Posterior cingulate gyrus (tissue), 11 donors: ENCODE results near the gene PLCB4.

ENCODE experiments used
- DNase-seq, 10 donors: peaks; one replicate each; pipeline versions ENCODE4 v3.0.0 to v3.0.0-alpha.2; 2020 to 2021; ENCODE audit warnings: mixed read lengths in 3 of 10
- intact Hi-C: fragments of 100-400 bp; cut with DNase I; formaldehyde crosslinking; loops from one replicate; pipeline ENCODE4 v1.15.1; 2023

Gene PLCB4

GRCh38 chr20:9054176-9054575 is 14.7 kb upstream of the PLCB4 start:
- intact Hi-C loops: no loop called here
- no peak for DNase-seq

GRCh38 chr20:9059931-9060330 is 9.0 kb upstream of the PLCB4 start:
- no peak for DNase-seq
- intact Hi-C loops: no loop called here

- no peak for DNase-seq
- intact Hi-C loops: no loop called here
Observed at GRCh38 chr20:9061434-9061833, 7.5 kb upstream of the PLCB4 start.

GRCh38 chr20:9062066-9062465 is 6.8 kb upstream of the PLCB4 start:
- intact Hi-C loops: no loop called here
- no peak for DNase-seq

GRCh38 chr20:9066191-9066590 is 2.7 kb upstream of the PLCB4 start:
- intact Hi-C loops: no loop called here

GRCh38 chr20:9068233-9068801 is 570 bp upstream of the PLCB4 start:
- intact Hi-C loops: no loop called here
- DNase-seq: peak in 9 of 10 donors; percentile 24 to 93 (median 49)

More at GRCh38 chr20:9066191-9066590, 2.7 kb upstream of the PLCB4 start:
- DNase-seq: peak in 3 of 10 donors; percentile 16 to 84 (median 23)

GRCh38 chr20:9070304-9070703 is 1.4 kb downstream of the PLCB4 start:
- intact Hi-C loops: no loop called here

GRCh38 chr20:9071976-9072726 is 3.3 kb downstream of the PLCB4 start:
- DNase-seq: no peak
- intact Hi-C loops: no loop called here

More at GRCh38 chr20:9070304-9070703, 1.4 kb downstream of the PLCB4 start:
- DNase-seq: no peak

- intact Hi-C loops: no loop called here
- DNase-seq: no peak
Observed at GRCh38 chr20:9072861-9073500, 4.1 kb downstream of the PLCB4 start.

- intact Hi-C loops: no loop called here
Observed at GRCh38 chr20:9075264-9076095, 6.6 kb downstream of the PLCB4 start.

GRCh38 chr20:9076440-9076839 is 7.6 kb downstream of the PLCB4 start:
- DNase-seq: no peak
- intact Hi-C loops: no loop called here

More at GRCh38 chr20:9075264-9076095, 6.6 kb downstream of the PLCB4 start:
- DNase-seq: no peak

- no peak for DNase-seq
- intact Hi-C loops: no loop called here
Observed at GRCh38 chr20:9078826-9079731, 10.2 kb downstream of the PLCB4 start.

- intact Hi-C loops: no loop called here
- DNase-seq: no peak
Observed at GRCh38 chr20:9081423-9081966, 12.6 kb downstream of the PLCB4 start.

- intact Hi-C loops: no loop called here
- DNase-seq: no peak
Observed at GRCh38 chr20:9082741-9083140, 13.9 kb downstream of the PLCB4 start.

GRCh38 chr20:9087531-9088217 is 18.8 kb downstream of the PLCB4 start:
- no peak for DNase-seq
- intact Hi-C loops: no loop called here

- intact Hi-C loops: no loop called here
Observed at GRCh38 chr20:9088556-9088955, 19.7 kb downstream of the PLCB4 start.

GRCh38 chr20:9092113-9092512 is 23.2 kb downstream of the PLCB4 start:
- DNase-seq: no peak
- intact Hi-C loops: no loop called here

More at GRCh38 chr20:9088556-9088955, 19.7 kb downstream of the PLCB4 start:
- DNase-seq: no peak

GRCh38 chr20:9092655-9093054 is 23.8 kb downstream of the PLCB4 start:
- DNase-seq: no peak
- intact Hi-C loops: no loop called here
